ENCODE data around the gene ZDHHC7.

ZDHHC7 gene

GRCh38 chr16:84926462-84926861, 84.9 kb downstream of the ZDHHC7 start:
- TF ChIP-seq ZNF146 (tag by site-specific recombination; IDR thresholded peaks at IDR 0.05): peak; percentile 77
- TF ChIP-seq ZNF530 (tag by site-specific recombination; IDR thresholded peaks at IDR 0.05; ENCODE audit: low read depth): no peak
- POLR2A ChIA-PET: no interaction called here
- H3K27ac ChIP-seq (ENCODE audit: extremely low read depth, low read depth, low read length): no peak overlapping the region
- H3K9me3 ChIP-seq (ENCODE audit: control insufficient read depth, insufficient read depth, low read depth, low read length): no peaks in the 10 kb centered on the region
- H3K4me1 ChIP-seq (ENCODE audit: control insufficient read depth, insufficient read depth, low read length): no peaks in the 10 kb centered on the region; the same call in 1 of the 2 replicates
- H3K36me3 ChIP-seq (ENCODE audit: control insufficient read depth in 2 of 2, insufficient read depth in 1 of 2, low read length in 2 of 2): no peaks in the 10 kb centered on the region
- no peak overlapping the region for H3K4me3 ChIP-seq (ENCODE audit: low read depth, low read length)
- CTCF ChIA-PET: interaction anchor here (0.7 to 4.5 kb wide), 13 partner anchors 11 to 188 kb away, joined by 3 to 50 read pairs (median 4); no protein-coding TSS in a partner anchor

GRCh38 chr16:84925773-84926372, 85.5 kb downstream of the ZDHHC7 start:
- H3K4me1 ChIP-seq (ENCODE audit: control insufficient read depth, insufficient read depth, low read length): no peaks in the 10 kb centered on the region; the same call in 1 of the 2 replicates
- H3K36me3 ChIP-seq (ENCODE audit: control insufficient read depth in 2 of 2, insufficient read depth in 1 of 2, low read length in 2 of 2): no peaks in the 10 kb centered on the region
- H3K9me3 ChIP-seq (ENCODE audit: control insufficient read depth, insufficient read depth, low read depth, low read length): no peaks in the 10 kb centered on the region
- ChIA-PET POLR2A (no interaction called here), CTCF (interaction anchor here (0.7 to 4.5 kb wide), 14 partner anchors 11 to 187 kb away, joined by 3 to 50 read pairs (median 3); no protein-coding TSS in a partner anchor)
- H3K27ac ChIP-seq (ENCODE audit: extremely low read depth, low read depth, low read length): no peak overlapping the region
- H3K4me3 ChIP-seq (ENCODE audit: low read depth, low read length): no peak overlapping the region
- TF ChIP-seq ZNF302 (tag by site-specific recombination; IDR thresholded peaks at IDR 0.05; ENCODE audit: low read depth) (no peak), RBAK (tag by site-specific recombination; IDR thresholded peaks at IDR 0.05) (no peak), ZNF785 (tag by site-specific recombination; IDR thresholded peaks at IDR 0.05) (no peak), ZNF600 (tag by site-specific recombination; IDR thresholded peaks at IDR 0.05) (no peak)
- TF ChIP-seq, protein P1, sequence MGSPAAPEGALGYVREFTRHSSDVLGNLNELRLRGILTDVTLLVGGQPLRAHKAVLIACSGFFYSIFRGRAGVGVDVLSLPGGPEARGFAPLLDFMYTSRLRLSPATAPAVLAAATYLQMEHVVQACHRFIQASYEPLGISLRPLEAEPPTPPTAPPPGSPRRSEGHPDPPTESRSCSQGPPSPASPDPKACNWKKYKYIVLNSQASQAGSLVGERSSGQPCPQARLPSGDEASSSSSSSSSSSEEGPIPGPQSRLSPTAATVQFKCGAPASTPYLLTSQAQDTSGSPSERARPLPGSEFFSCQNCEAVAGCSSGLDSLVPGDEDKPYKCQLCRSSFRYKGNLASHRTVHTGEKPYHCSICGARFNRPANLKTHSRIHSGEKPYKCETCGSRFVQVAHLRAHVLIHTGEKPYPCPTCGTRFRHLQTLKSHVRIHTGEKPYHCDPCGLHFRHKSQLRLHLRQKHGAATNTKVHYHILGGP (tag by site-specific recombination; IDR thresholded peaks at IDR 0.05): no peak

DNA sequence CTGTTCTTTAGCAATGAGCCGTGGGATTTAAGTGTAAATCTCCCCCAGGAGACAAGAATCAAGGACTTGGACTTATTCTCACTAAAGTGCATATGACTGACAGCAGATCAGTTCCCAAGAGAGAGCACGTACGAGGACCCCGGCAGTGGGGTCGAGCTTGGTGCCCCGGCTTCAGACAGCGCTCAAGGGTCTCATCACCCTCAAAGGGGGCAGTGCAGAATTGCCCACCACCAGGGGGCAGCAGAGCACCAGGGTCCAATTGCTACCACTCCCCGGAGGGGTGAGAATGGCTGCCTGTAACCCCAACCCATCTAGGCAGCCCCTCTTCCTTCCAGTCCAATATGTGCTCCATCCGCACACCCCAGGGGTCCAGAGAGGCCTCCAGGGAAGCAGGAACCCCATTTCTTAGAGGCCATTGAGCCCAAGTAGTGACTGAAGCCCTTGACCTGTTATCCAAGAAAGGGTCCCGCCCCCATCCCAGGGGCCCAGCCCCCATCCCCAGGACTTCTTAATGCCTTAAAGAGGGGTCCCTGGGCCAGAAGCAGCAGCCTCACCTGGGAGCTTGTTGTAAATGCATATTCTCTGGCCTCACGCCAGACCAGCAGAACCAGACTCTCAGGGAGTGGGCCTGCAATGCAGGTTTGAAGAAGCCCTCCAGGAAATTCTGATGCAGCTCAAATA, 86.1 kb downstream of the ZDHHC7 start:
- Histone ChIP-seq H3K4me1 (ENCODE audit: control insufficient read depth, insufficient read depth, low read length) (no peaks in the 10 kb centered on the region; the same call in 1 of the 2 replicates), H3K36me3 (ENCODE audit: control insufficient read depth in 2 of 2, insufficient read depth in 1 of 2, low read length in 2 of 2) (no peaks in the 10 kb centered on the region), H3K9me3 (ENCODE audit: control insufficient read depth, insufficient read depth, low read depth, low read length) (no peaks in the 10 kb centered on the region), H3K4me3 (ENCODE audit: low read depth, low read length) (no peak overlapping the region), H3K27ac (ENCODE audit: extremely low read depth, low read depth, low read length) (no peak overlapping the region)
- ChIA-PET POLR2A (no interaction called here), CTCF (interaction anchor here (0.6 to 4.5 kb wide), 27 partner anchors 8 to 187 kb away, joined by 3 to 50 read pairs (median 4); no protein-coding TSS in a partner anchor)
- no peak for TF ChIP-seq ZNF423 (tag by site-specific recombination; IDR thresholded peaks at IDR 0.05)
- 0 out of 2 replicates have a peak, but pooled peaks have one; percentile 22 for TF ChIP-seq ZNF580 (tag by site-specific recombination; IDR thresholded peaks at IDR 0.05)
- TF ChIP-seq ZNF561 (tag by site-specific recombination; IDR thresholded peaks at IDR 0.05; ENCODE audit: borderline replicate concordance): 0 out of 2 replicates have a peak, but pooled peaks have one; percentile 26
- TF ChIP-seq CTCF (tag by site-specific recombination; IDR thresholded peaks at IDR 0.05): peak; percentile 73
- TF ChIP-seq ZNF654 (tag by site-specific recombination; IDR thresholded peaks at IDR 0.05; ENCODE audit: low read depth): peak; percentile 33
- 0 out of 2 replicates have a peak, but pooled peaks have one; percentile 17 for TF ChIP-seq ZXDB (tag by site-specific recombination; IDR thresholded peaks at IDR 0.05)
- TF ChIP-seq ZNF645 (tag by site-specific recombination; IDR thresholded peaks at IDR 0.05): no peak

Data from HEK293 (cell line).